PC-3 (cell line): ENCODE data around the gene EDEM3.

Experiments
- EZH2 ChIP-seq: fragments of 300-600 bp; sonication (generic); IDR thresholded peaks from one replicate; pipeline ENCODE4 v1.6.1; 2017; ENCODE audit warnings: antibody characterized with exemption, mild to moderate bottlenecking, low read length; ENCODE audit not compliant: unreplicated experiment
- TF ChIP-seq, protein P1 (sequence below): fragments of 300-600 bp; sonication (generic); conservative IDR thresholded peaks from 2 replicates; pipeline ENCODE4 v1.5.1; 2017; ENCODE audit warnings: antibody characterized with exemption, low read depth, mild to moderate bottlenecking, low read length

- TF ChIP-seq, protein P1, sequence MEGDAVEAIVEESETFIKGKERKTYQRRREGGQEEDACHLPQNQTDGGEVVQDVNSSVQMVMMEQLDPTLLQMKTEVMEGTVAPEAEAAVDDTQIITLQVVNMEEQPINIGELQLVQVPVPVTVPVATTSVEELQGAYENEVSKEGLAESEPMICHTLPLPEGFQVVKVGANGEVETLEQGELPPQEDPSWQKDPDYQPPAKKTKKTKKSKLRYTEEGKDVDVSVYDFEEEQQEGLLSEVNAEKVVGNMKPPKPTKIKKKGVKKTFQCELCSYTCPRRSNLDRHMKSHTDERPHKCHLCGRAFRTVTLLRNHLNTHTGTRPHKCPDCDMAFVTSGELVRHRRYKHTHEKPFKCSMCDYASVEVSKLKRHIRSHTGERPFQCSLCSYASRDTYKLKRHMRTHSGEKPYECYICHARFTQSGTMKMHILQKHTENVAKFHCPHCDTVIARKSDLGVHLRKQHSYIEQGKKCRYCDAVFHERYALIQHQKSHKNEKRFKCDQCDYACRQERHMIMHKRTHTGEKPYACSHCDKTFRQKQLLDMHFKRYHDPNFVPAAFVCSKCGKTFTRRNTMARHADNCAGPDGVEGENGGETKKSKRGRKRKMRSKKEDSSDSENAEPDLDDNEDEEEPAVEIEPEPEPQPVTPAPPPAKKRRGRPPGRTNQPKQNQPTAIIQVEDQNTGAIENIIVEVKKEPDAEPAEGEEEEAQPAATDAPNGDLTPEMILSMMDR, result no peak
- no peak for TF ChIP-seq EZH2
Measured at GRCh38 chr1:184649451-184649888, 105.2 kb downstream of the EDEM3 start.
